Fibroblast of pulmonary artery (primary cell): ENCODE measurements around the gene PPP1R2.
A peak's percentile ranks its signal among the peaks of the same experiment; 100 is the strongest.

ENCODE experiments used
- DNase-seq: peaks from one replicate; pipeline ENCODE4 v3.0.0-alpha.2; 2010; ENCODE audit warnings: low read depth
- H3K4me3 ChIP-seq: replicated peaks from 2 replicates; pipeline ENCODE4 v1.5.1; 2011; ENCODE audit warnings: low read depth, mild to moderate bottlenecking, control low read depth, low read length, moderate library complexity
- TF ChIP-seq, protein P1 (sequence below): IDR thresholded peaks from 2 replicates; pipeline ENCODE4 v1.5.1; 2011; ENCODE audit warnings: mild to moderate bottlenecking, control low read depth, low read length, inconsistent platforms; ENCODE audit errors: missing control alignments

PPP1R2 gene

DNA sequence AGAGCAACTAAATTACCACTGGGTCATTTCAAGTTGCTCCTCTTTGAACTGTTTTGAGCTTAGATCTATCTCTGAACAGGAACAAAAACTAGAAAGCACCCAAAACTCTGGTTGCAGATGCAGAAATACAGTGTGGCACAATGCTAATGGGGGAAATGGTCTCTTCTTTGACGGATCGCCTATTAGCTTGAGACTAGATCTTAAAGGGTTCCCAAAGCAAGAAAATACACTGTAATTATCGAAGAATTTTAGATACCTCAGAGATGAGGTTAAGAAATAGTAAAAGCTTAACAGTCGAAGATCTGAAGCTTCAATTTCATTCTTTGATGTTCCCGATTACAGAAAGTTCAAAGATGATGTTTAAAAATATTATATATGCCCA, 818 bp downstream of the PPP1R2 start:
- no peak for DNase-seq
- peak overlapping the region; percentile 78 for H3K4me3 ChIP-seq
- TF ChIP-seq, protein P1, sequence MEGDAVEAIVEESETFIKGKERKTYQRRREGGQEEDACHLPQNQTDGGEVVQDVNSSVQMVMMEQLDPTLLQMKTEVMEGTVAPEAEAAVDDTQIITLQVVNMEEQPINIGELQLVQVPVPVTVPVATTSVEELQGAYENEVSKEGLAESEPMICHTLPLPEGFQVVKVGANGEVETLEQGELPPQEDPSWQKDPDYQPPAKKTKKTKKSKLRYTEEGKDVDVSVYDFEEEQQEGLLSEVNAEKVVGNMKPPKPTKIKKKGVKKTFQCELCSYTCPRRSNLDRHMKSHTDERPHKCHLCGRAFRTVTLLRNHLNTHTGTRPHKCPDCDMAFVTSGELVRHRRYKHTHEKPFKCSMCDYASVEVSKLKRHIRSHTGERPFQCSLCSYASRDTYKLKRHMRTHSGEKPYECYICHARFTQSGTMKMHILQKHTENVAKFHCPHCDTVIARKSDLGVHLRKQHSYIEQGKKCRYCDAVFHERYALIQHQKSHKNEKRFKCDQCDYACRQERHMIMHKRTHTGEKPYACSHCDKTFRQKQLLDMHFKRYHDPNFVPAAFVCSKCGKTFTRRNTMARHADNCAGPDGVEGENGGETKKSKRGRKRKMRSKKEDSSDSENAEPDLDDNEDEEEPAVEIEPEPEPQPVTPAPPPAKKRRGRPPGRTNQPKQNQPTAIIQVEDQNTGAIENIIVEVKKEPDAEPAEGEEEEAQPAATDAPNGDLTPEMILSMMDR, result no peak

DNA sequence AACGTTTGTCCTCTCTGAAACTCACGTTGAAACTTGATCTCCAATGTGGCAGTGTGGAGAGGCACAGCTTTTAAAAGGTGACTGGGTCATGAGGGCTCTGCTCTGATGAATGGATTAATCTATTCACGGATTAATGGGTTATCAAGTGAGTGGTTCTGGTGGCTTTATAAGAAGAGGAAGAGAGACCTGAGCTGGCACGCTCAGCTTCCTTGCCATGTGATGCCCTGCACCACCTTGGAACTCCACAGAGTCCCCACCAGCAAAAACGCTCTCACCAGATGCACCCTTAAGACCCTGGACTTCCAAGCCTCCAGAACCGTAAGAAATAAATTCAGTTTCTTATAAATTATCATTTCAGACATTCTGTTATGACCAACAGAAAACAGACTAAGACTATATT, 2.6 kb downstream of the PPP1R2 start:
- no peak for DNase-seq
- H3K4me3 ChIP-seq, result no peak overlapping the region
- TF ChIP-seq, protein P1, result no peak

DNA sequence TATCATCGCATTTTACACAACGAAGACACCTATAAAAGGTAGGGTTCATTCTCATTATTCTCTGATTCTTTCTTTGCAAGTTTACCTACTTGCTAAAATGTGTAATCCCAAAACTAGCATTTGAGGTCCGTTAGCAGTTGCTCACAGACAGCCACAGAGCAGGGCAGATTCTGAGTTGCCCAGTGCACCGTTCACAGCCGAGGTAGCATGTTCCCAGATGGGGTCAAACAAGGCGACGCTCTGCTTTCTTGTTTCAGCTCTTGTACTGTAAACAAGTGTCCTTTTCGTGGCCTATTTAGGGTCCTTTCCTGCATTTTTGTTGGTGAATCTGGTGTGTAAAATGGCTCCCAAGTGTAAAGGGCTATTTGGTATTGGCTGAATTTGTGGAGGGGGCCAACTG, 3.1 kb downstream of the PPP1R2 start:
- no peak overlapping the region for H3K4me3 ChIP-seq
- TF ChIP-seq, protein P1, result no peak
- no peak for DNase-seq

DNA sequence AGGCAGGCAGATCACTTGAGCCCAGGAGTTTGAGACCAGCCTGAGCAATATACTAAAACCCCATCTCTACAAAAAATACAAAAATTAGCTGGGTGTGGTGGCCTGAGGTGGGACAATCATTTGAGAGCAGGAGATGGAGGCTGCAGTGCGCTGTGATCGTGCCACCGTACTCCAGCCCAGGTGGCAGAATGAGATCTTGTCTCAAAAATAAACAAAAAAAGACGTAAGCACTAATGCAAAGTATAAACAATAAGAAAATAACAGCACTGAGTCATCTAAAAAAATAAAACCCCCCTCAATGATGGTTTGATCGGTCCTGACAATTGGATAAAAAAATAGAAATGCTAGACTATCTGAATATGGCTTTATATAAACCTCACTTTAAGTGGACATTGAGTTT, 3.6 kb downstream of the PPP1R2 start:
- DNase-seq, result no peak
- TF ChIP-seq, protein P1, result no peak

DNA sequence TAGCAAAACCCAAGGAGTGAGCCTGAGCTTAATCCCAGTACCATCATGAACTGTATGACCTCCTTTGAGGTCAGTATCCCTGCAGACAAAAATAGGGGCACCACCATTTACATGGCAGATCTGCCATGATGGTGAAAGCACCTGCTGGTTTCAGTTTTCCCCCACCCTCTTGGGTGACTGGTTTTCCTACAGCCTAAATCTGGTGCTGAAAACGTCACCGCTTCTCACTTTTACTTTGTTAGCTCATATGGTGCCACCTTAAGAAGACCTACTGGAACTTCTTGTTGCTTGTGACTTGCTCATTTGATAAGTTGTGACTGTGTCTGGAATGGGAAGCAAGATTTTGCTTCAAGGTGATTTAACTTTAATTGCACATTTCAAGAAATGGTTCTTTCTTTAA, 5.1 kb downstream of the PPP1R2 start:
- H3K4me3 ChIP-seq, result no peak overlapping the region
- TF ChIP-seq, protein P1, result no peak
- DNase-seq, result no peak

More for the DNA sequence above, 3.6 kb downstream of the PPP1R2 start:
- H3K4me3 ChIP-seq, result no peak overlapping the region

DNA sequence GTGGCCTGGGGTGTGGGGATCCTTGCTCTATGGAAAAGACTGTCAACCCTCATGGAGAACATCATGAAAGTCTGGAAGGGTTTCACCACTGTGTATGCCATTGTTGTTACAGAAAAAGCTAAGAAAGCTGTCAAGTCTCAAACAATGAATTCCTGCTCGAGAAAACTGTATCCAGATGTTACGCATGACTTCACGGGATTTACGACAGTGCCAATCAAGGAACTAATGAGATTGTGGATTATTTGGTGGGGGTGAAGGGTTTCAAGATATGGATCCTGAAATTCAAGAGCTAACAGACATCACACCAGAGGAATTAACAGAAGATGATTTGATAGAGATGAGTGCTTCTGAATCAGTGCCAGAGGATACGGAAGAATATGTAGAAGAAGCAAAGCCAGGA, 7.8 kb downstream of the PPP1R2 start:
- no peak for DNase-seq
- no peak overlapping the region for H3K4me3 ChIP-seq
- TF ChIP-seq, protein P1, result no peak

DNA sequence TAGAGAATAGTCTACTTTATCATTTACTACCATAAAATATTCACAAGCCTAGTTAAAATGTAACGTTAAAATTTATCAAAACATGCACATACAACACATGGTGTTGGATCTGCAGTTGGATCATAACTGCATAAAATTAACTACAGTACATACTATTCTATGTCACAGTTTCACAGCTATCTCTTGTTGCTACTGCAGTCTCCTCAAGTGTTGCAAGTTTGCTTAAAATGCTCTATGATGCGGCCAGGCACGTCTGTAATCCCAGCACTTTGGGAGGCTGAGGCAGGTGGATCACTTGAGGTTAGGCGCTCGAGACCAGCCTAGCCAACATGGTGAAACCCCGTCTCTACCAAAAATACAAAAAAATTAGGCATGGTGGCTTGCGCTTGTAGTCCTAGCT, 10.3 kb downstream of the PPP1R2 start:
- no peak for DNase-seq
- no peak overlapping the region for H3K4me3 ChIP-seq
- TF ChIP-seq, protein P1, result no peak
